ENCODE data around the gene CD22. TPM values are rescaled to one million over a fixed set of nuclear protein-coding genes. Genes with fewer than 3 reads are reported as not detected.
A peak's percentile ranks its signal among the peaks of the same experiment; 100 is the strongest.

The CD22 gene
- total and polyA plus RNA-seq, 2 of the 8 experiments (the other 6 are each of a cell fraction or from before 2014, with no cell fraction given) = 0.06 to 0.60 TPM

GRCh38 chr19:35389192-35389861 lies 60.3 kb downstream of the CD22 start:
- peaks cover 7% of the 10 kb centered on the region; the same call in 1 of the 2 replicates for H3K23me2 ChIP-seq (ENCODE audit: low read depth, low read length)
- no peak for FAIRE-seq
- no peak overlapping the region for H3K23ac ChIP-seq (ENCODE audit: insufficient read length)
- TF ChIP-seq NRF1 (IDR thresholded peaks at IDR 0.05; ENCODE audit: low read depth, low read length) (no peak), RXRA (IDR thresholded peaks at IDR 0.05; ENCODE audit: insufficient read depth, low read depth, low read length) (no peak), TEAD4 (IDR thresholded peaks at IDR 0.05; ENCODE audit: low read depth, low read length) (no peak), KDM1A (IDR thresholded peaks at IDR 0.05; ENCODE audit: borderline replicate concordance, low read length) (no peak), ASH2L (IDR thresholded peaks at IDR 0.05; ENCODE audit: low read length) (no peak), POLR2AphosphoS5 (IDR thresholded peaks at IDR 0.05; ENCODE audit: low read depth, low read length) (no peak), CBX8 (IDR thresholded peaks at IDR 0.05; ENCODE audit: borderline replicate concordance, low read depth, low read length) (no peak), BCL11A (IDR thresholded peaks at IDR 0.05; ENCODE audit: low read depth in 2 of 2, low read length in 2 of 2) (no peak), EP300 (IDR thresholded peaks at IDR 0.05; ENCODE audit: borderline replicate concordance in 1 of 2, low read depth in 2 of 2, low read length in 2 of 2) (no peak), TAF7 (optimal IDR thresholded peaks at IDR 0.05; ENCODE audit: borderline replicate concordance, low read depth, low read length) (no peak), ATF2 (IDR thresholded peaks at IDR 0.05; ENCODE audit: low read length) (no peak)

More at GRCh38 chr19:35389192-35389861, 60.3 kb downstream of the CD22 start:
- no peak overlapping the region for H3K18ac ChIP-seq (ENCODE audit: extremely low read depth, low read length)
- no peak overlapping the region for H3K4ac ChIP-seq (replicated peaks; ENCODE audit: insufficient read length, low read depth, low read length)
- 74% methylated on average over 6 of the region's 6 CpGs; no CpG with 5 or more reads in 1 of the 2 experiments for WGBS, 2 experiments (ENCODE audit: extremely low coverage in 1 of 2, insufficient coverage in 1 of 2, insufficient read length in 1 of 2, insufficient replicate concordance in 2 of 2, low coverage in 1 of 2, low lambda C conversion rate in 2 of 2, missing lambda C conversion rate in 1 of 2)
- H3K9me3 ChIP-seq (ENCODE audit: insufficient read depth in 2 of 2, low read depth in 1 of 2, low read length in 1 of 2) = peaks cover 24 to 33% of the 10 kb centered on the region in 2 experiments
- no peak overlapping the region for H4K91ac ChIP-seq (replicated peaks; ENCODE audit: insufficient read length, low read length)
- no peak overlapping the region for H3K9ac ChIP-seq (replicated peaks in 1 of 4; ENCODE audit: extremely low read depth in 1 of 4, low read depth in 3 of 4, low read length in 3 of 4)
- no peak overlapping the region for H3K27ac ChIP-seq (ENCODE audit: low read depth, low read length)
- H4K5ac ChIP-seq (ENCODE audit: insufficient read length, low read depth, low read length) = no peak overlapping the region
- H3K14ac ChIP-seq (ENCODE audit: insufficient read length) = no peak overlapping the region
- no peak overlapping the region for H2BK5ac ChIP-seq (ENCODE audit: low read depth, low read length)
- H2BK20ac ChIP-seq (ENCODE audit: low read length) = no peak overlapping the region
- no peak overlapping the region for H4K8ac ChIP-seq (ENCODE audit: extremely low read depth, insufficient read depth, low read length)
- H2AFZ ChIP-seq (ENCODE audit: low read length) = no peak overlapping the region
- no peaks in the 10 kb centered on the region for H3K79me1 ChIP-seq (ENCODE audit: low read depth, low read length)
- no peak overlapping the region for H2BK15ac ChIP-seq (ENCODE audit: low read length)
- no peak overlapping the region for H3K4me2 ChIP-seq (ENCODE audit: insufficient read depth in 1 of 2, low read depth in 2 of 2, low read length in 2 of 2)
- no peak overlapping the region for H2AK5ac ChIP-seq (ENCODE audit: low read depth, low read length)
- H3K79me2 ChIP-seq (ENCODE audit: control insufficient read depth in 1 of 2, insufficient read depth in 2 of 2, low read length in 2 of 2) = no peaks in the 10 kb centered on the region
- no peaks in the 10 kb centered on the region for H3K36me3 ChIP-seq (ENCODE audit: control insufficient read depth in 2 of 4, insufficient read depth in 4 of 4, low read length in 3 of 4)
- H4K20me1 ChIP-seq (replicated peaks in 1 of 2; ENCODE audit: control insufficient read depth in 1 of 2, insufficient read depth in 2 of 2, low read length in 2 of 2) = no peaks in the 10 kb centered on the region
- CTCF ChIA-PET (ENCODE audit: partially characterized antibody) = no interaction called here
- POLR2A ChIA-PET (ENCODE audit: partially characterized antibody) = interaction anchor here (0.5 kb wide), 1 partner anchor 287 kb away, joined by 3 read pairs; no protein-coding TSS in a partner anchor
- no peak overlapping the region for H3K56ac ChIP-seq (replicated peaks; ENCODE audit: insufficient read length, low read depth, low read length)
- peak in 1 of 2 experiments; percentile 1 for DNase-seq (ENCODE audit: low read depth in 1 of 2, low spot score in 2 of 2)
- H3K4me1 ChIP-seq (replicated peaks in 1 of 4; ENCODE audit: control insufficient read depth in 3 of 4, insufficient read depth in 4 of 4, low read length in 3 of 4) = no peaks in the 10 kb centered on the region
- H3K27me3 ChIP-seq (replicated peaks in 1 of 4; ENCODE audit: control insufficient read depth in 3 of 4, extremely low read depth in 1 of 4, insufficient read depth in 3 of 4, low read length in 3 of 4) = 0 out of 7 replicates have a peak, but pooled peaks cover 0 to 2% (median 0%) of the 10 kb centered on the region in 4 experiments
- no peak overlapping the region for H3K4me3 ChIP-seq (ENCODE audit: extremely low read depth in 1 of 4, insufficient read depth in 2 of 4, low read depth in 3 of 4, low read length in 4 of 4)
- no peak overlapping the region for H2BK12ac ChIP-seq (ENCODE audit: low read depth, low read length)
- no peak overlapping the region for H2BK120ac ChIP-seq (replicated peaks; ENCODE audit: low read depth, low read length)

All from H1 (cell line).